Adrenal gland (tissue), 5 donors: ENCODE data around the gene FRK.

Experiments
- POLR2A ChIP-seq, 2 donors: fragments of 450-650 bp; IDR thresholded peaks; one replicate each; pipeline ENCODE4 v1.6.1; 2017; ENCODE audit warnings: antibody characterized with exemption in 2 of 2, mild to moderate bottlenecking in 2 of 2, moderate library complexity in 1 of 2
- TF ChIP-seq, protein P1 (sequence below), 6 experiments: fragments of 450-650 bp in 4 of 6; fragments of 200-600 bp in 2 of 6; sonication (generic) in 1 of 6; IDR thresholded peaks; 1 replicate in 5 of 6; 2 replicates in 1 of 6; pipeline versions ENCODE4 v1.5.1 to v1.8.0; 2016 to 2021; ENCODE audit warnings: antibody characterized with exemption in 6 of 6, mild to moderate bottlenecking in 2 of 6, moderate library complexity in 1 of 6
- donor health status: DM: no; HTN: no; CAD: no.

DNA sequence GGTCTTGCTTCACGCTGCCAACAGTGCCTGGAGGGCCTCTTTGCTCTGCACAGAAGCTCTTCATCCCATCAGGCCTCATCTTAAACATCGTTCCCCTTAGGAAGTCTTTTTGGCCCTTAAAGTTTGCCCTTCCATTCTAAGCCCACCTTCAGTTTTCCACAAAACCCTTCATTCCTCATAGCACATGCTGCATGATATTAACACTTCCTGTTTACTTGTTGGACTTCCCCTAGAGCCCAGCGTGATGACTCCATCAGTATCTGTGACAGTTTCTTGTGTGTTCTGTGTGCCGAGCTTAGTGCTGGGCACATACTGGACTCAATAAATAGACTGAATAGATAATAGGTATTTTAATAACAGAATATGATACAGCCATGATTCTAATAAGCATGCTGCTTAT lies 42.2 kb upstream of the FRK start:
- TF ChIP-seq, protein P1, sequence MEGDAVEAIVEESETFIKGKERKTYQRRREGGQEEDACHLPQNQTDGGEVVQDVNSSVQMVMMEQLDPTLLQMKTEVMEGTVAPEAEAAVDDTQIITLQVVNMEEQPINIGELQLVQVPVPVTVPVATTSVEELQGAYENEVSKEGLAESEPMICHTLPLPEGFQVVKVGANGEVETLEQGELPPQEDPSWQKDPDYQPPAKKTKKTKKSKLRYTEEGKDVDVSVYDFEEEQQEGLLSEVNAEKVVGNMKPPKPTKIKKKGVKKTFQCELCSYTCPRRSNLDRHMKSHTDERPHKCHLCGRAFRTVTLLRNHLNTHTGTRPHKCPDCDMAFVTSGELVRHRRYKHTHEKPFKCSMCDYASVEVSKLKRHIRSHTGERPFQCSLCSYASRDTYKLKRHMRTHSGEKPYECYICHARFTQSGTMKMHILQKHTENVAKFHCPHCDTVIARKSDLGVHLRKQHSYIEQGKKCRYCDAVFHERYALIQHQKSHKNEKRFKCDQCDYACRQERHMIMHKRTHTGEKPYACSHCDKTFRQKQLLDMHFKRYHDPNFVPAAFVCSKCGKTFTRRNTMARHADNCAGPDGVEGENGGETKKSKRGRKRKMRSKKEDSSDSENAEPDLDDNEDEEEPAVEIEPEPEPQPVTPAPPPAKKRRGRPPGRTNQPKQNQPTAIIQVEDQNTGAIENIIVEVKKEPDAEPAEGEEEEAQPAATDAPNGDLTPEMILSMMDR (IDR thresholded peaks at IDR 0.05) = no peak
- TF ChIP-seq POLR2A (IDR thresholded peaks at IDR 0.05) = no peak
